DOHH2 (cell line): ENCODE results near the gene MNT.
A peak's percentile ranks its signal among the peaks of the same experiment; 100 is the strongest.

ENCODE experiments used
- H3F3A ChIP-seq: fragments of 200-600 bp; sonication (generic), shearing (Covaris generic); 2 replicates; pipeline ENCODE4 v1.6.0; 2016; ENCODE audit warnings: antibody characterized with exemption, mild to moderate bottlenecking; ENCODE audit not compliant: control insufficient read depth, insufficient read depth
- H3K27ac ChIP-seq: fragments of 200-600 bp; sonication (generic); 2 replicates; pipeline ENCODE4 v1.5.1; 2014; ENCODE audit warnings: low read depth, mild to moderate bottlenecking, low read length, moderate library complexity
- H3K27me3 ChIP-seq: fragments of 200-600 bp; sonication (generic); 2 replicates; pipeline ENCODE4 v1.6.1; 2014; ENCODE audit warnings: mild to moderate bottlenecking, low read length, mixed read lengths; ENCODE audit not compliant: control insufficient read depth
- H3K36me3 ChIP-seq: fragments of 200-600 bp; sonication (generic); 2 replicates; pipeline ENCODE4 v1.6.1; 2014; ENCODE audit warnings: mild to moderate bottlenecking, low read length, moderate library complexity, mixed read lengths; ENCODE audit not compliant: control insufficient read depth
- H3K4me1 ChIP-seq: fragments of 200-600 bp; sonication (generic); 2 replicates; pipeline ENCODE4 v1.6.1; 2014; ENCODE audit warnings: mild to moderate bottlenecking, low read length, mixed read lengths; ENCODE audit not compliant: control insufficient read depth
- H3K4me2 ChIP-seq: fragments of 200-600 bp; sonication (generic); 2 replicates; pipeline ENCODE4 v1.6.0; 2014; ENCODE audit warnings: mild to moderate bottlenecking, low read length, moderate library complexity
- H3K4me3 ChIP-seq: fragments of 200-600 bp; sonication (generic); 2 replicates; pipeline ENCODE4 v1.5.1; 2014; ENCODE audit warnings: mild to moderate bottlenecking, low read length, mixed read lengths
- H3K79me2 ChIP-seq: fragments of 200-600 bp; sonication (generic); 2 replicates; pipeline ENCODE4 v1.6.1; 2014; ENCODE audit warnings: mild to moderate bottlenecking, low read length, mixed read lengths; ENCODE audit not compliant: control insufficient read depth
- H3K9me2 ChIP-seq: fragments of 200-600 bp; sonication (generic); replicated peaks from 2 replicates; pipeline ENCODE4 v1.6.1; 2014; ENCODE audit warnings: mild to moderate bottlenecking, low read length, mixed read lengths; ENCODE audit not compliant: control insufficient read depth
- H3K9me3 ChIP-seq: fragments of 200-600 bp; sonication (generic); 2 replicates; pipeline ENCODE4 v1.6.1; 2014; ENCODE audit warnings: antibody characterized with exemption, low read length, mixed read lengths; ENCODE audit not compliant: control insufficient read depth, insufficient read depth
- H4K20me1 ChIP-seq: fragments of 200-600 bp; sonication (generic); 2 replicates; pipeline ENCODE4 v1.6.0; 2014; ENCODE audit warnings: low read depth, mild to moderate bottlenecking, antibody characterized with exemption, low read length, moderate library complexity; ENCODE audit not compliant: control insufficient read depth, insufficient read depth
- EZH2phosphoT487 ChIP-seq: fragments of 200-600 bp; sonication (generic); IDR thresholded peaks from 2 replicates; pipeline ENCODE4 v1.6.1; 2017; ENCODE audit warnings: borderline replicate concordance, mild to moderate bottlenecking, antibody characterized with exemption, low read length, moderate library complexity, mixed read lengths
- TF ChIP-seq, protein P1 (sequence below): fragments of 200-600 bp; sonication (generic); IDR thresholded peaks from one replicate; pipeline ENCODE4 v1.5.1; 2014; ENCODE audit warnings: antibody characterized with exemption, mild to moderate bottlenecking, low read depth, low read length; ENCODE audit not compliant: poor library complexity, severe bottlenecking

The MNT gene

DNA sequence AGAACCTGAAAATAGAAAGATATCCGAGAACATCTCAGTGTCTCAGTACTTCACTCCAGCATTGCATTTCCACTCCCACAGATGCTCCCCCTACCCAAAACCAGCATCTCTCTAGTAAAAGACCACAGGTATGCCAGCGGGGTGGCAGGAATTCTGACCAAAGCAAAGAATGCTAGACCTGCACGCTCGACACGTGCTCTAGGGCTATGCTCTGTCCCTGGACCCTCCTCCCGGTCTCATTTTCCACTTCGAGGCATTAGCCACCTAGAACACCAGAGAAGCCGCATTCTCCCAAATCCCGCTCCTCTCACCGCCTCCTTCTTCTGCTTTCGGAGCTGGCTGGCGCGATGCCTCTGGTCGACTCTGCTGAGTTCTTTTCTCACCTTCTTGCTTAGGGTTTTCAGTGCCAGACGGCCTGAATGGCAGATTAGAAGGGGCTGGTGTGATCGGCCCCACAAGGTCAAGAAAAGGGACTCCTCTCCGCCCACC, 65.1 kb downstream of the MNT start:
- Histone ChIP-seq H4K20me1 (peaks cover 4% of the 10 kb centered on the region), H3K27me3 (no peaks in the 10 kb centered on the region), H3K4me3 (peak overlapping the region; percentile 84), H3K36me3 (peaks cover 53% of the 10 kb centered on the region), H3K9me3 (no peaks in the 10 kb centered on the region), H3K79me2 (peaks cover 66% of the 10 kb centered on the region), H3K9me2 (no peaks in the 10 kb centered on the region), H3F3A (peaks cover 9% of the 10 kb centered on the region; the same call in 1 of the 2 replicates), H3K4me1 (peaks cover 38% of the 10 kb centered on the region), H3K4me2 (peak overlapping the region; percentile 99), H3K27ac (peak overlapping the region; percentile 60)
- TF ChIP-seq, protein P1, sequence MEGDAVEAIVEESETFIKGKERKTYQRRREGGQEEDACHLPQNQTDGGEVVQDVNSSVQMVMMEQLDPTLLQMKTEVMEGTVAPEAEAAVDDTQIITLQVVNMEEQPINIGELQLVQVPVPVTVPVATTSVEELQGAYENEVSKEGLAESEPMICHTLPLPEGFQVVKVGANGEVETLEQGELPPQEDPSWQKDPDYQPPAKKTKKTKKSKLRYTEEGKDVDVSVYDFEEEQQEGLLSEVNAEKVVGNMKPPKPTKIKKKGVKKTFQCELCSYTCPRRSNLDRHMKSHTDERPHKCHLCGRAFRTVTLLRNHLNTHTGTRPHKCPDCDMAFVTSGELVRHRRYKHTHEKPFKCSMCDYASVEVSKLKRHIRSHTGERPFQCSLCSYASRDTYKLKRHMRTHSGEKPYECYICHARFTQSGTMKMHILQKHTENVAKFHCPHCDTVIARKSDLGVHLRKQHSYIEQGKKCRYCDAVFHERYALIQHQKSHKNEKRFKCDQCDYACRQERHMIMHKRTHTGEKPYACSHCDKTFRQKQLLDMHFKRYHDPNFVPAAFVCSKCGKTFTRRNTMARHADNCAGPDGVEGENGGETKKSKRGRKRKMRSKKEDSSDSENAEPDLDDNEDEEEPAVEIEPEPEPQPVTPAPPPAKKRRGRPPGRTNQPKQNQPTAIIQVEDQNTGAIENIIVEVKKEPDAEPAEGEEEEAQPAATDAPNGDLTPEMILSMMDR, result no peak
- TF ChIP-seq EZH2phosphoT487, result no peak
